C1 segment of cervical spinal cord (tissue), 14 donors: ENCODE measurements around the gene RAB44.

Experiments used
- DNase-seq, 14 donors: peaks; one replicate each; lab custom pipeline; 2025; lab: John Stamatoyannopoulos, UW

RAB44 gene

GRCh38 chr6:36751833-36752186 lies 54.2 kb downstream of the RAB44 start:
- no peak for DNase-seq

GRCh38 chr6:36752187-36752885 lies 54.7 kb downstream of the RAB44 start:
- DNase-seq = peak in 1 of 14 donors; percentile 2

DNA sequence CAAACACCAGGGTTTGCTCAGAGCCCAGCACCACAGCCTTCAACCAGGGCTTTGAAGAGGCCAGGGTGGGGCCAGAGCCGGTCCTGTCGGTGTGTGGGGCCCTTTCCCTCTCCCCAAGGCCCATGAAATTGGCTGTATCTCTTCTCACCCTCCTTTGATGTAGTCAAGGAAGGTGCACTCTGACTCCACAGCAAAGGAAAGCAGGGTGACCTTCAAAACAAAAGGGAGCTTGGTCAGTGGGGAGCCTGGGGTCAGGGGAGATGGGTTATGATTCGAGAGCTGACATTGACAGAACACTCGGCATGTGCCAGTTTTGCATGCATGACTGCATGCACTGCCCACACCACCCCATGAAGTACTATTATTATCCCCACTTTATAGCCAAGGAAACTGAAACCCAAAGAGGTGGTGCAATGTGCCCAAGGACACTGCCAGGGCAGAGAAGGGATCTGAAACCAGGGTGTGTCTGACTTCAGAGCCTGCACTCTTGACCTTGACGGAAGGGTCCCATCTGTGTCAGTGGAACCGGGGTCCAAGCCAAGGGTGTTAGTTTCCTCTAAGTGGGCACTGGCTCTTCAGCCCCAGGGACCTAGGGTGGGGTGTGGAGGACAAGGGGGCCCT lies 55.4 kb downstream of the RAB44 start:
- no peak for DNase-seq

DNA sequence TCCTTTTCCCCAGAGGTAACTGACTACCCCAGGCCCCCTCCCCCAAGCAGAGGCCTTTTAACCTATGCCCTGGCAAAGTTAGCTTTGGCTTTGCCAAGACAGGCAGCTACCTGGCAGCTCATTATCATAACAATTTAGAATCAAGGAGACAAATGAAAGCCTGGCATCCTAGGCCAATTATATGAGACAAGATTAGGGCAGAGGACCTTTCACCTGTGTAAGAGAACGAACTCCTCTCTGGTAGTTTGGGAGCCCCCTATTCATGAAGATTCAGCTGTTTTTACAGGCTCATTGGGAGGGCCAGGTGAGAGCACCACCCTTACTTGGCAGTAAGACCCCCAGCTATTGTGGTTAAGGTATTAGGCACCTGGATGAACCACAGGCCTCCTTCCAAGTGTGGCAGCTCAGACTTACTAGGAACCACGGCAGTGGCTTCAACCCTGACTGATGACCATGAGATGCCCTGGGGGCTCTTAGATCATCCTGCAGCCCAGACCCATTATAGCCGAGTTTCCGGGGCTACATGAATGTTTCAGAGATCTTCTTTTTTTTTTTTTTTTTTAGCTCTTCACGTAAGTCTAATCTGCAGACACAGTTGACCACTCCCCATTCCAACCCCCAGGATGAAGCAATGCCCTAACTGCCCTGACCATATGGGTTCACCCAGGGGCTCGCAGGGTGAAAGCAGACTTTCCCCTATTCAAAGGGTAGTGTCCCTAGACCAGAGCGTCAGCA lies 56.2 kb downstream of the RAB44 start:
- no peak for DNase-seq

DNA sequence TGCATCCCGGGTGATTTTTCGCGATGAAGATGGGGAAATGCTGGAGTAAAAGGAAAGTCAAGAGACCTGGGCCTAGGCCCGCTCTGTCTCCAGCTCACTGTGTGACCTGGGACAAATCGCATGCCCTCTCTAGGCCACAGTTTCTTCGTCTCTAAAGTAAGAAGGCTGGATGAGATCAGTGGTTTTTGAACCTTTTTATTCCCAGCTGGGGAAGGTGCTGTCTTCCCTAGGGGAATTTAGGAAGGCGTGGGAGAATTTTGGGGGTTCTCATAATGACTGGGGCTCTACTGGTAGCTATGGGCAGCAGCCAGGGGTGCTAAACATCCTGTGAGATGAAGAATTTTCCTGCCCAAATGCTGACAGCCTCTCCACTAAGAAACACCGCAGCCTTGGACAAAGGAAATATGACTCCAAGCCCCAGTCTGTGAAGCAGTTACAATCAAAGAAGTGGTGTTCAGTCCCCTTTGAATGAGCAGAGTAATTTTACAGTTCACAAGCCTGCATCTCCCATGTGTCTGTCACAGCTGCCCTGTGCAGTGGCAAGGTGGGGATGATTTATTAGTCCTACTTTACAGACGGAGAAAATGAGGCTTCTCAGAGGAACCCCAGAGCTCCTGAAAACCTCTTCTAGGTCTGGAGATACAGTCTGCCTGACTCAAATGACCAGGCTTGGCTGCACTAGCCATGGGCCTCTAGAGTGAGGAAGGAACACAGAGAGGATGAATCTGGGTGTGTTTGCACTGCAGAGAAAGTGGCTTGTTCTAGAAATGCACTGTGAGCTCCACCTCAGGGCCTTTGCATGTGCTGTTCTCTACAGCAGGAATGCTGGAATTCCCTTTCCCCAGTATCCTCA lies 57.2 kb downstream of the RAB44 start:
- DNase-seq = no peak

- DNase-seq = no peak
Observed at GRCh38 chr6:36755435-36756348, 58.1 kb downstream of the RAB44 start.

GRCh38 chr6:36756786-36757185 lies 59.2 kb downstream of the RAB44 start:
- no peak for DNase-seq

GRCh38 chr6:36757206-36757605 lies 59.6 kb downstream of the RAB44 start:
- DNase-seq = no peak

DNA sequence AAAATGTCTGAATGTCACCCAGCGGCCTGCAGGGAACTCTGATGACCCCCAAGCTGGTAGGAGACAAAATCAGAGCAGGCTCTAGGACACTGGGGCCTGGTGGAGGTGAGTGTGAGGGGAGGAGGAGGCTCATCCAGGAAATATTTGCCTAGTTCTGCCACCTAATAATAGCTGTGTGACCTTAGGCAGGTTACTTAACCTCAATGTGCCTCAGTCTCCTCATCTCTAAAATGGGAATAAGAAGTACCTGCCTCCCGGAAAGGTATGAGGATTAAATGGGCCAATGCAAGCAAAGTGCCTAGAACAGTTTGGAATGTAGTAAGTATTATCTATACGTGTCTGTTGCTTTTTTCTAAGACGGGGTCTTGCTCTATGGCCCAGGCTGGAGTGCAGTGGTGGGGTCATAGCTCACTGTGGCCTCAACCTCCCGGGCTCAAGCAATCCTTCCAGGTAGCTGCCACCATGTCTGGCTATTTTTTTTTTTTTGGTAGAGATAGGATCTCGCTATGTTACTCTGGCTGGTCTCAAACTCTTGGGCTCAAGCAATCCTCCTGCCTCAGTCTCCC lies 60.4 kb downstream of the RAB44 start:
- no peak for DNase-seq

- no peak for DNase-seq
Observed at GRCh38 chr6:36758516-36759147, 61.0 kb downstream of the RAB44 start.

DNA sequence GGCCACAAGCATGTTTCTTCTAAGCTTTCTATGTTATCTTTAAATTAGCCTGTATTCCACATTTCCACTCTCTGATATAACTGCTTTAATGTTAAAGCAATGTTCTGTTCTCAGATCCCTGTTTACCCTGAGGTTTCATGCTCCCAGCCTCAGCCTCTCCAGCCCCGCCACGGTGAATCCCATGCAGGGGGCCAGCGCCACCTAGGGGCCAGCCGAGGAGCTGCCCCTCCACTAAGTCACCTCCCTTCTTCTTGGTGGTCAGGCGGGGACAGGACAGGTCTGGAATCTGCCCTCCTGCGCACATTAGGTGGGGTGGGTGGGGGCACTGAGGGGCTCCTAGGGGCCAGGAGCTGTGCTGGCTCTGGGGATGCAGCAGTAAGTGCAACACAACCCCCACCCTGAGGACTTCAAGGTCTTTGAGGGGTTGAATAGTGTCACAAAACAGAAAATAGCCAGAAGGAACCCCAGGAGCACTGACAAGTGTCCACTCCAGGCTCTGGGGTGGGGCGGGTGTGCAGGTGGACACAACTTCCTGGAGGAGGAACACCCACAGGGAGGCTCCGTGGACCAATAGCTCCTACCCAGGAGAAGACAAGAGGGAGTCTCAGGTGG lies 61.6 kb downstream of the RAB44 start:
- DNase-seq = peak in 12 of 14 donors; percentile 26 to 82 (median 60)

- peak in 11 of 14 donors; percentile 21 to 77 (median 48) for DNase-seq
Observed at GRCh38 chr6:36760685-36761435, 63.2 kb downstream of the RAB44 start.

DNA sequence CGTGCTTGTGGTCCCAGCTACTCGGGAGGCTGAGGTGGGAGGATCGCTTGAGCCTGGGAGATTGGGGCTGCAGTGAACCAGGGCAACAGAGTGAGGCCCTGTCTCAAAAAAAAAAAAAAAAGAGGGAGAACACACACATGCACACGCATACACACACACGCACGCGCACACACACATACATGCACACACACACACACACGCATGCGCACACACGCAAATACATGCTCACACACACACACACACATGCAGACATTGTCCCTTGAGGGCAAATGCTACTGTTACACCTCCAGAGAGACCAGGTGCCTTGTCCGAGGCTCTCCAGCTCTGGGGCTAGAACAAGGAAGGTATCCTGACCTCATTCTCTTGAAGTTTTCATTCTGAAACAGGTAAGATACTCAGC lies 64.5 kb downstream of the RAB44 start:
- DNase-seq = no peak

GRCh38 chr6:36765190-36765589 lies 67.6 kb downstream of the RAB44 start:
- DNase-seq = no peak

GRCh38 chr6:36765594-36766398 lies 68.2 kb downstream of the RAB44 start:
- peak in 12 of 14 donors; percentile 21 to 89 (median 70) for DNase-seq

DNA sequence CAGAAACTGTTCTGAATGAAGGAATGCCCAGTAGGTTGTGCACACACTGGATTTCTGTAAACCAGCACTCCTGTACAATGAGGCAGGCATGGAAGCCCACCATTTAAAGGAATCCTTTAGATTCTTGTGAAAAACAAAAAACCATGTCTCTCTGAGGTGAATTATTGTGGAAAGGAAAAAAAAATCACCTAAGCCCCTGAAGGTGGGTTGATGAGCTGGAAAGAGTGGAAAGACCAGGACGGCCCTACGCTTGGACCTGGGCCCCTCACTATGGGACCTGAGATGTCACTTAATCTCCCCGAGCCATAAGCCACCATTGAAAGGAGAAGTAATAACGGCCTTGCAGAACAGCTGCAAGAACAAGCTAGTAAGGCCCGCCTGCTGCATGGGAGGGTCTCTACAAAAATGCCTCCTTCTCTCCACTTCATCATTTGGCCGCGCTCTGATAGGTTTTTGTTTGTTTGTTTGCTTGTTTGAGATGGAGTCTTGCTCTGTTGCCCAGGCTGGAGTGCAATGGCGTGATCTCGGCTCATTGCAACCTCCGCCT lies 68.8 kb downstream of the RAB44 start:
- DNase-seq = no peak

DNA sequence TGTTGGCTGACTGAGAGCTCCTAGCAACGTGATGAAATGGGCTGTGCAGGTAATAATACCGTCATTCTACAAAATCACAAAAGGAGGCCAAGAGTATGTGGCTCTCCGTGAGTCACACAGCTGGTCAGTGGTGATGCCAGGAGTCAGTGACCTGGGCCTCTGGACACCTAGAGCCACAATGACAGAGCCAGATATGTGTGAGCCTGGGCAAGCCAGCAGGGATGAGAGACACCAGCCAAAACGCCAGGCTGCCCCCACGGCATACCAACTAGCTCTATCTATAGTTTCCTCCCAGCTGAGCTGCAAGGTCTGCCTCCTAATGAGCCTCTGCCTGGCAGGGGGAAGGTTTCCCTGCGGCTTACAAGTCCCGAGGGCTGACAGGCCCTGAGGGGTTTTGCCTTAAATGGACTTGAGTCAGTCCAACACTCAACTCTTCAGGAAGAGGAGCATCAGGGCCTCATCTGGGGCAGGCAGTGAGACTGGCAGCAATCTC lies 71.6 kb downstream of the RAB44 start:
- DNase-seq = peak in 2 of 14 donors; percentile 22 to 40
